KG1 (cell line): ENCODE data around the gene CCDC59.

Source experiments
- DNase-seq: peaks from one replicate; lab custom pipeline; 2025; lab: John Stamatoyannopoulos, UW

CCDC59 gene

DNA sequence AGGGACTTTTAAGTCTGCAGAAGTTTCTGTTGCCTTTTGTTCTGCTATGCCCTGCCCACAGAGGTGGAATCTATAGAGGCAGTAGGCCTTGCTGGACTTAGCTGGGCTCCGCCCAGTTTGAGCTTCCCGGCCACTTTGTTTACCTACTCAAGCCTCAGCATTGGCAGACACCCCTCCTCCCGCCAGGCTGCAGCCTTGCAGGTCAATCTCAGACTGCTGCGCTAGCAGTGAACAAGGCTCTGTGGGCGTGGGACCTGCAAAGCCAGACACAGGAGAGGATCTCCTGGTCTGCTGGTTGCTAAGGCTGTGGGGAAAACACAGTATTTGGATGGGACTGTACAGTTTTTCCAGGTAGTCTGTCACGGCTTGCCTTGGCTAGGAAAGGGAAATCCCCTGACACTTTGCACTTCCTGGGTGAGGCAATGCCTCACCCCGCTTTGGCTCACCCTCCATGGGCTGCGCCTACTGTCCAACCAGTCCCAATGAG lies 43.7 kb downstream of the CCDC59 start:
- no peak for DNase-seq
